ENCODE data around the gene ATRN.
"Not testable (repeated sequence)": the region's sequence is repeated elsewhere in the genome, so short reads cannot be mapped to it uniquely, and the experiment has no call there.

The ATRN gene

GRCh38 chr20:3612795-3613572, 142.2 kb downstream of the ATRN start:
- in situ Hi-C loops (cut with MboI; ENCODE audit: low pct_unique_long_range_greater_than_20kb, low sequenced_read_pairs, unreplicated experiment) = no loop called here
- no peak for TF ChIP-seq CTCF (IDR thresholded peaks at IDR 0.05; ENCODE audit: extremely low read depth, insufficient read depth, missing control alignments)
- no peak for DNase-seq (ENCODE audit: low spot score)

- in situ Hi-C loops (cut with MboI; ENCODE audit: low pct_unique_long_range_greater_than_20kb, low sequenced_read_pairs, unreplicated experiment) = no loop called here
- TF ChIP-seq CTCF (IDR thresholded peaks at IDR 0.05; ENCODE audit: extremely low read depth, insufficient read depth, missing control alignments) = no peak
- no peak for DNase-seq (ENCODE audit: low spot score)
Measured at GRCh38 chr20:3613821-3614440, 143.1 kb downstream of the ATRN start.

- in situ Hi-C loops (cut with MboI; ENCODE audit: low pct_unique_long_range_greater_than_20kb, low sequenced_read_pairs, unreplicated experiment) = no loop called here
- DNase-seq (ENCODE audit: low spot score) = no peak
- no peak for TF ChIP-seq CTCF (IDR thresholded peaks at IDR 0.05; ENCODE audit: extremely low read depth, insufficient read depth, missing control alignments)
Measured at GRCh38 chr20:3614466-3614865, 143.6 kb downstream of the ATRN start.

- in situ Hi-C loops (cut with MboI; ENCODE audit: low pct_unique_long_range_greater_than_20kb, low sequenced_read_pairs, unreplicated experiment); DNase-seq (ENCODE audit: low spot score): not testable (repeated sequence)
Measured at GRCh38 chr20:3615171-3615840, 144.5 kb downstream of the ATRN start.

GRCh38 chr20:3616250-3616649, 145.4 kb downstream of the ATRN start:
- DNase-seq (ENCODE audit: low spot score) = no peak
- TF ChIP-seq CTCF (IDR thresholded peaks at IDR 0.05; ENCODE audit: extremely low read depth, insufficient read depth, missing control alignments) = no peak
- in situ Hi-C loops (cut with MboI; ENCODE audit: low pct_unique_long_range_greater_than_20kb, low sequenced_read_pairs, unreplicated experiment) = no loop called here

- in situ Hi-C loops (cut with MboI; ENCODE audit: low pct_unique_long_range_greater_than_20kb, low sequenced_read_pairs, unreplicated experiment) = no loop called here
- TF ChIP-seq CTCF (IDR thresholded peaks at IDR 0.05; ENCODE audit: extremely low read depth, insufficient read depth, missing control alignments) = peak; percentile 12
- DNase-seq (ENCODE audit: low spot score) = no peak
Measured at GRCh38 chr20:3621111-3621510, 150.3 kb downstream of the ATRN start.

- TF ChIP-seq CTCF (IDR thresholded peaks at IDR 0.05; ENCODE audit: extremely low read depth, insufficient read depth, missing control alignments) = no peak
- in situ Hi-C loops (cut with MboI; ENCODE audit: low pct_unique_long_range_greater_than_20kb, low sequenced_read_pairs, unreplicated experiment) = no loop called here
- DNase-seq (ENCODE audit: low spot score) = no peak
Measured at GRCh38 chr20:3622406-3622805, 151.6 kb downstream of the ATRN start.

Measured in GM13977 (cell line).